Neuronal stem cell (in vitro differentiated cells): ENCODE data around the gene PVALB.

Experiments
- DNase-seq: peaks from one replicate; pipeline ENCODE4 v3.0.0-alpha.2; 2013; ENCODE audit warnings: low spot score
- H2AFZ ChIP-seq: one replicate; pipeline ENCODE4 v1.6.1; 2013; ENCODE audit warnings: mild to moderate bottlenecking, low read length, inconsistent platforms
- H2AK5ac ChIP-seq: 2 replicates; pipeline ENCODE4 v1.6.1; 2013; ENCODE audit warnings: low read depth, mild to moderate bottlenecking, inconsistent platforms, low read length, moderate library complexity, mixed read lengths
- H2BK120ac ChIP-seq: 2 replicates; pipeline ENCODE4 v1.6.1; 2013; ENCODE audit warnings: low read depth, mild to moderate bottlenecking, inconsistent platforms, low read length, moderate library complexity, mixed read lengths
- H2BK12ac ChIP-seq: one replicate; pipeline ENCODE4 v1.6.1; 2013; ENCODE audit warnings: low read length, inconsistent platforms
- H2BK15ac ChIP-seq: 2 replicates; pipeline ENCODE4 v1.6.1; 2013; ENCODE audit warnings: mild to moderate bottlenecking, low read length, inconsistent platforms, mixed read lengths
- H2BK5ac ChIP-seq: one replicate; pipeline ENCODE4 v1.6.1; 2013; ENCODE audit warnings: inconsistent platforms, mild to moderate bottlenecking, low read length, moderate library complexity
- H3K14ac ChIP-seq: one replicate; pipeline ENCODE4 v1.6.1; 2013; ENCODE audit warnings: low read length, inconsistent platforms
- H3K18ac ChIP-seq: 2 replicates; pipeline ENCODE4 v1.6.1; 2013; ENCODE audit warnings: low read length, inconsistent platforms
- H3K23ac ChIP-seq: 2 replicates; pipeline ENCODE4 v1.6.1; 2013; ENCODE audit warnings: low read depth, mild to moderate bottlenecking, mixed read lengths, low read length, inconsistent platforms; ENCODE audit not compliant: poor library complexity
- H3K27ac ChIP-seq: replicated peaks from 3 replicates; pipeline ENCODE4 v1.5.1; 2013; ENCODE audit warnings: low read length, inconsistent platforms
- H3K27me3 ChIP-seq, 3 experiments: 2 replicates each; pipeline ENCODE4 v1.6.1; 2013; ENCODE audit warnings: low read length in 3 of 3, mild to moderate bottlenecking in 2 of 3, inconsistent platforms in 1 of 3, low read depth in 1 of 3, mixed read lengths in 1 of 3, moderate library complexity in 1 of 3; ENCODE audit not compliant: control insufficient read depth in 3 of 3, insufficient read depth in 3 of 3
- H3K36me3 ChIP-seq, 2 donors: replicated peaks in 1 of 2; 2 replicates each; pipeline ENCODE4 v1.6.1; 2013; ENCODE audit warnings: low read length in 2 of 2; ENCODE audit not compliant: control insufficient read depth in 2 of 2, insufficient read depth in 2 of 2
- H3K4ac ChIP-seq: 2 replicates; pipeline ENCODE4 v1.6.1; 2013; ENCODE audit warnings: inconsistent platforms, mild to moderate bottlenecking, low read length, moderate library complexity
- H3K4me1 ChIP-seq, 2 donors: 1 replicate in 1 of 2; 2 replicates in 1 of 2; pipeline ENCODE4 v1.6.1; 2013; ENCODE audit warnings: low read length in 2 of 2, low read depth in 1 of 2; ENCODE audit not compliant: control insufficient read depth in 2 of 2, insufficient read depth in 1 of 2
- H3K4me2 ChIP-seq: one replicate; pipeline ENCODE4 v1.6.1; 2013; ENCODE audit warnings: mild to moderate bottlenecking, low read length, inconsistent platforms; ENCODE audit not compliant: insufficient read depth, poor library complexity, severe bottlenecking
- H3K4me3 ChIP-seq, 2 donors: 2 replicates each; pipeline ENCODE4 v1.5.1; 2013; ENCODE audit warnings: low read length in 2 of 2, mild to moderate bottlenecking in 2 of 2, inconsistent platforms in 1 of 2, moderate library complexity in 1 of 2
- H3K79me1 ChIP-seq: one replicate; pipeline ENCODE4 v1.6.1; 2013; ENCODE audit warnings: low read depth, mild to moderate bottlenecking, inconsistent platforms, low read length, moderate library complexity
- H3K9ac ChIP-seq: one replicate; pipeline ENCODE4 v1.6.1; 2013; ENCODE audit warnings: mild to moderate bottlenecking, low read depth, low read length, inconsistent platforms; ENCODE audit not compliant: poor library complexity
- H3K9me3 ChIP-seq, 2 donors: replicated peaks in 1 of 2; 2 replicates each; pipeline versions ENCODE3 to v1.6.1; 2013; ENCODE audit warnings: low read length in 2 of 2, mild to moderate bottlenecking in 2 of 2, inconsistent platforms in 1 of 2, low read depth in 1 of 2, mixed read lengths in 1 of 2, moderate library complexity in 1 of 2; ENCODE audit not compliant: control insufficient read depth in 2 of 2, insufficient read depth in 1 of 2
- H4K8ac ChIP-seq: one replicate; pipeline ENCODE4 v1.6.1; 2013; ENCODE audit warnings: low read depth, mild to moderate bottlenecking, inconsistent platforms, low read length, moderate library complexity
- H4K91ac ChIP-seq: one replicate; pipeline ENCODE4 v1.6.1; 2013; ENCODE audit warnings: low read length, low read depth, mild to moderate bottlenecking, inconsistent platforms; ENCODE audit not compliant: poor library complexity
- WGBS, 2 donors: extraction: QIAGEN DNeasy Blood & Tissue Kit; methylation state at CpG; one replicate each; pipeline ENCODE4 v1.1.7; 2013; ENCODE audit warnings: missing lambda C conversion rate in 2 of 2, mixed read lengths in 1 of 2; ENCODE audit not compliant: insufficient read length in 2 of 2, insufficient replicate concordance in 1 of 2; ENCODE audit errors: extremely low coverage in 2 of 2; 5-methylcytosine and 5-hydroxymethylcytosine counted together

The PVALB gene

DNA sequence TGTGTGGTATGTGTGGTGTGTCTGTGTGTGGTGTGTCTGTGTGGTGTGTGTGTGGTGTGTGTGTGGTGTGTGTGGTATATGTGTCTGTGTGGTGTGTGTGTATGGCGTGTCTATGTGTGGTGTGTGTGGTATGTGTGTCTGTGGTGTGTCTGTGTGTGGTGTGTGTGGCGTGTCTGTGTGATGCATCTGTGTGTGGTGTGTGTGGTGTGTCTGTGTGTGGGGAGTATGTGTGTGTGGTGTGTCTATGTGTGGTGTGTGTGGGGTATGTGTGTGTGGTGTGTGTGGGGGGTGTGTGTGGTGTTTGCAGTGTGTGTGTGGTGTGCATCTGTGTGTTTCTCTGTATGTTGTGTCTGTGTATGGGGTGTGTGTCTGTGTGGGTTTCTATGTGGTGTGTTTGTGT is 7.8 kb upstream of the PVALB start:
- Histone ChIP-seq H3K36me3 (no peaks in the 10 kb centered on the region), H2BK120ac (no peak overlapping the region), H4K91ac (peak overlapping the region; percentile 83), H3K27me3 (peaks cover 0 to 2% (median 0%) of the 10 kb centered on the region in 3 experiments), H3K14ac (no peak overlapping the region), H2BK5ac (no peak overlapping the region), H3K9ac (peak overlapping the region; percentile 17), H3K18ac (peak overlapping the region; percentile 30), H3K9me3 (no peaks in the 10 kb centered on the region), H3K4me3 (peak overlapping the region in 1 of 2 donors; percentile 39), H3K23ac (no peak overlapping the region), H2BK15ac (peak overlapping the region; percentile 40), H3K4ac (peak overlapping the region; percentile 32), H4K8ac (no peak overlapping the region), H2AK5ac (peak overlapping the region; percentile 8), H3K27ac (no peak overlapping the region), H2AFZ (no peak overlapping the region), H3K4me1 (peaks cover 12 to 28% of the 10 kb centered on the region in 2 donors), H3K79me1 (no peaks in the 10 kb centered on the region), H3K4me2 (no peak overlapping the region), H2BK12ac (peak overlapping the region; percentile 70)
- DNase-seq: no peak
- no CpG with 5 or more reads among the region's 2 CpGs for WGBS, 2 donors

DNA sequence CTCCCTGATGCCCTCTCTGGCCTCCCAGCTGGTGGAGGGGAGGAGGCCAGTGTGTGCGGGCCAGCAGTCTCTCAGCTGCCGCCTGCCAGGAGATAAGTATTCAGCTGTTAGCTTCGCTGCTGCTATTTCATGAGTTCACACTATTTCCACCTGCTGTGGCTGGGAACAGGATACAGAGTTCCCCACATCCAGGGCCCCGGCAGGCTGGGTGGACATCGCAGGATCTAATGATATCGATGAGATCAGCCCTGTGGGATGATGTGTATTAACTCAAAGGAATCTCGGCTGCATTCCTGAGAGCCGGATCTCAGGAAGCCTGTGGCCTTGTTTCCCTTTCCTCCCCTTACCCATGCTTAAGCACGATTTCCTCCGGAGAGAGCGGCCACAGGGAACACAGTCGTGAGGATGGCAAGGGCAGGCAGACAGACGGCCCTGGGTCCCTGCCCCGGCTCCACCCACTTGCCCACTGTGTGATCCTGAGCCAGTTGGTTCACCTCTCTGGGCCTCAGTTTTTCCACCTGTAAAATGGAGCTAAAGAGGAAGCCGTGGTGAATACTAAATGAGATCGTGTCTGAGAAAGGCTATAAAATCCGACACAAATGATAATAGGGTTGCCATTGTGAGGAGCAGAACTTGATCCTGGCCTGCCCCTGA is 6.5 kb upstream of the PVALB start:
- peak overlapping the region; percentile 31 for H2AFZ ChIP-seq
- no peak overlapping the region for H2BK5ac ChIP-seq
- no peak overlapping the region for H3K4me3 ChIP-seq
- WGBS, 2 donors: no CpG with 5 or more reads among the region's 17 CpGs
- no peaks in the 10 kb centered on the region for H3K79me1 ChIP-seq
- no peak overlapping the region for H4K91ac ChIP-seq
- no peaks in the 10 kb centered on the region for H3K36me3 ChIP-seq
- H3K4me2 ChIP-seq: no peak overlapping the region
- H3K23ac ChIP-seq: no peak overlapping the region
- no peaks in the 10 kb centered on the region for H3K9me3 ChIP-seq
- H3K27me3 ChIP-seq: peaks cover 0 to 5% (median 4%) of the 10 kb centered on the region in 3 experiments
- H4K8ac ChIP-seq: no peak overlapping the region
- no peak for DNase-seq
- peaks cover 16 to 27% of the 10 kb centered on the region in 2 donors for H3K4me1 ChIP-seq
- H3K14ac ChIP-seq: no peak overlapping the region
- H3K18ac ChIP-seq: peak overlapping the region; percentile 63
- no peak overlapping the region for H2BK120ac ChIP-seq
- no peak overlapping the region for H2BK12ac ChIP-seq
- no peak overlapping the region for H3K4ac ChIP-seq
- no peak overlapping the region for H3K9ac ChIP-seq
- peak overlapping the region; percentile 30 for H2BK15ac ChIP-seq
- no peak overlapping the region for H3K27ac ChIP-seq
- peak overlapping the region; percentile 51 for H2AK5ac ChIP-seq

DNA sequence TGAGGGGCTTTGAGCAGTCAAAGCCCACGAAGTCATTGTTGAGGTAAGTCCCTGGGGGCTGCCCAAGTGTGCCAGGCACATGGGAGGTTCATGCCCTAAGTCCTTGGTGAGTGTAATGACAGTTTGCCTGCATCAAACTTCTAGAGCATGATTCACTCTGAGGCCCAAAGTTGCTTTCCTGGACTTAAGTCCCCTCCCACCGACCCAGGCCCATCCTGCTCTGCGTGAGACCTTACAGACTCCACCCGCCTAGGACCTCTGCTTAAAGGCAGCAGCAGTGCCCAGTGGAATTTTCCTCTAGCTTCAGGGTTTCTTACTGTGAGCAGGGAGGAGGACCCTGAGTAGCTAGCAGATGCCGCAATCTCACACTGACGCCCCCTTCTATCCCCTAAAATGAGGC is 5.7 kb upstream of the PVALB start:
- no peaks in the 10 kb centered on the region for H3K79me1 ChIP-seq

DNA sequence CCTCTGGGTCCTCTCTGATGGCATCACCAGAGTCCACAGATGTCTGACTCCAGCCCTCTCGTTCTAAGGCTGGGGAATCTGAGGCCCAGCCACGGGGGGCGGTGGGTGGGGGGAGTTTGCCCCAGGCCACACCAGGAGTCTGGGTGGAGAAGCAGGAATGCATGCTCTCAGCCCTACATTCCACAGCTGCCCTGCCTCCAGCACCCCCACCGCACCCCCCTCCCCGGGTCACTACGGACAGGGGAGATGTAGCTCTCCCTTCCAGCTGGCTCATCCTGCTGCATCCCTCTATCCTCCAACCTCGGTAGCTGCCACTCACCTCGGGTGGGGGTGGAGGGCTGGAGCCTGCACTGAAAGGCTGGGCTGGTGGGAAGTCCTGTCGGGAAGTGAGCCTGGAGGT is 2.3 kb upstream of the PVALB start:
- H2BK15ac ChIP-seq: peak overlapping the region; percentile 7
- no peak overlapping the region for H3K14ac ChIP-seq
- H3K27ac ChIP-seq: no peak overlapping the region
- peak overlapping the region; percentile 5 for H3K18ac ChIP-seq
- no peaks in the 10 kb centered on the region for H3K9me3 ChIP-seq
- H4K91ac ChIP-seq: no peak overlapping the region
- H3K23ac ChIP-seq: no peak overlapping the region
- H2AK5ac ChIP-seq: peak overlapping the region; percentile 66
- no peak overlapping the region for H3K9ac ChIP-seq
- WGBS, 2 donors: no CpG with 5 or more reads among the region's 9 CpGs
- no peak for DNase-seq
- no peak overlapping the region for H2BK12ac ChIP-seq
- no peak overlapping the region for H3K4me2 ChIP-seq
- H3K4me3 ChIP-seq: no peak overlapping the region
- H3K27me3 ChIP-seq: peaks cover 6 to 41% (median 11%) of the 10 kb centered on the region in 3 experiments
- no peak overlapping the region for H4K8ac ChIP-seq
- peaks cover 20 to 36% of the 10 kb centered on the region in 2 donors for H3K4me1 ChIP-seq
- peaks cover 0 to 8% of the 10 kb centered on the region in 2 donors for H3K36me3 ChIP-seq
- H3K4ac ChIP-seq: no peak overlapping the region
- no peak overlapping the region for H2BK120ac ChIP-seq
- no peaks in the 10 kb centered on the region for H3K79me1 ChIP-seq
- no peak overlapping the region for H2AFZ ChIP-seq
- peak overlapping the region; percentile 27 for H2BK5ac ChIP-seq

More for the DNA sequence above, 5.7 kb upstream of the PVALB start:
- Histone ChIP-seq H3K27me3 (peaks cover 0 to 11% (median 10%) of the 10 kb centered on the region in 3 experiments), H3K14ac (no peak overlapping the region), H3K9ac (no peak overlapping the region), H2AK5ac (no peak overlapping the region), H4K8ac (no peak overlapping the region), H2AFZ (no peak overlapping the region), H3K4me3 (no peak overlapping the region), H3K36me3 (no peaks in the 10 kb centered on the region), H3K9me3 (no peaks in the 10 kb centered on the region), H3K4ac (no peak overlapping the region), H3K27ac (no peak overlapping the region), H3K4me2 (no peak overlapping the region), H2BK120ac (no peak overlapping the region), H3K23ac (no peak overlapping the region), H3K18ac (no peak overlapping the region), H2BK12ac (no peak overlapping the region), H4K91ac (no peak overlapping the region), H2BK5ac (no peak overlapping the region), H3K4me1 (peaks cover 18 to 22% of the 10 kb centered on the region in 2 donors), H2BK15ac (no peak overlapping the region)
- no CpG with 5 or more reads among the region's 6 CpGs for WGBS, 2 donors
- no peak for DNase-seq
